ENCODE measurements around the gene ENPP1. TPM values are rescaled to one million over a fixed set of nuclear protein-coding genes. Genes with fewer than 3 reads are reported as not detected.

Gene ENPP1
- total RNA-seq, 1 experiment from 2014 or later, result 2.8 TPM

DNA sequence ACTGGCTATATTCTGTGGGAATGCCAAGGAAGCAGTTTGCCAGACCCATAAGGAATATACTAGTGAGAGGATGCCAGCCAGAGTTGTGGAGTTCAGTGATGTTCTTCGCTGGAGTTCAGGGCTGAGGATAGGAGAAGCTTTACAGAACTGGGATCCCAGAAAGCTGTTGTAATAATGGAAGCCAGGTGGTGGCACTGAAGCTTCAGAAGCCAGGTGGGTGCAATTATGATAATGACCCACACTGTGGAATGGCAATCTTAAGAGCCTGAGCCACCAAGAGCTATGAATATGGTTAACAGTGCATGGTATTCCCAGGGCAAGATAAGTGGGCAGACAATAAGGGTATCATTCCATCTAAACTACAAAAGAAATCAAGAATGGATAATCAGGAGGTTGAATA, 25.1 kb upstream of the ENPP1 start:
- DNase-seq (ENCODE audit: unreplicated experiment), result peak; percentile 23
- no peaks in the 10 kb centered on the region for H3K36me3 Mint-ChIP-seq (ENCODE audit: insufficient read depth, unreplicated experiment)
- no peak overlapping the region for H3K4me3 Mint-ChIP-seq (ENCODE audit: unreplicated experiment)
- POLR2A ChIA-PET, result no interaction called here
- intact Hi-C loops (cut with micrococcal nuclease), result loop anchor here (1.0 kb wide), 1 partner anchor 128 kb away; no protein-coding TSS in a partner anchor
- no peaks in the 10 kb centered on the region for H3K9me3 Mint-ChIP-seq (ENCODE audit: unreplicated experiment)
- no TSS peak for BruUV-seq (replicated peaks)
- TF ChIP-seq, protein P1, sequence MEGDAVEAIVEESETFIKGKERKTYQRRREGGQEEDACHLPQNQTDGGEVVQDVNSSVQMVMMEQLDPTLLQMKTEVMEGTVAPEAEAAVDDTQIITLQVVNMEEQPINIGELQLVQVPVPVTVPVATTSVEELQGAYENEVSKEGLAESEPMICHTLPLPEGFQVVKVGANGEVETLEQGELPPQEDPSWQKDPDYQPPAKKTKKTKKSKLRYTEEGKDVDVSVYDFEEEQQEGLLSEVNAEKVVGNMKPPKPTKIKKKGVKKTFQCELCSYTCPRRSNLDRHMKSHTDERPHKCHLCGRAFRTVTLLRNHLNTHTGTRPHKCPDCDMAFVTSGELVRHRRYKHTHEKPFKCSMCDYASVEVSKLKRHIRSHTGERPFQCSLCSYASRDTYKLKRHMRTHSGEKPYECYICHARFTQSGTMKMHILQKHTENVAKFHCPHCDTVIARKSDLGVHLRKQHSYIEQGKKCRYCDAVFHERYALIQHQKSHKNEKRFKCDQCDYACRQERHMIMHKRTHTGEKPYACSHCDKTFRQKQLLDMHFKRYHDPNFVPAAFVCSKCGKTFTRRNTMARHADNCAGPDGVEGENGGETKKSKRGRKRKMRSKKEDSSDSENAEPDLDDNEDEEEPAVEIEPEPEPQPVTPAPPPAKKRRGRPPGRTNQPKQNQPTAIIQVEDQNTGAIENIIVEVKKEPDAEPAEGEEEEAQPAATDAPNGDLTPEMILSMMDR (IDR thresholded peaks at IDR 0.05; ENCODE audit: unreplicated experiment), result no peak
- H3K27me3 Mint-ChIP-seq (ENCODE audit: insufficient read depth, unreplicated experiment), result no peaks in the 10 kb centered on the region
- CTCF ChIA-PET, result interaction anchor here (0.5 to 3.3 kb wide), 10 partner anchors 9 to 1041 kb away, joined by 3 to 33 read pairs (median 5); no protein-coding TSS in a partner anchor
- H3K27ac Mint-ChIP-seq (ENCODE audit: low read depth, unreplicated experiment), result no peak overlapping the region
- H3K4me1 Mint-ChIP-seq (ENCODE audit: insufficient read depth, unreplicated experiment), result no peaks in the 10 kb centered on the region

DNA sequence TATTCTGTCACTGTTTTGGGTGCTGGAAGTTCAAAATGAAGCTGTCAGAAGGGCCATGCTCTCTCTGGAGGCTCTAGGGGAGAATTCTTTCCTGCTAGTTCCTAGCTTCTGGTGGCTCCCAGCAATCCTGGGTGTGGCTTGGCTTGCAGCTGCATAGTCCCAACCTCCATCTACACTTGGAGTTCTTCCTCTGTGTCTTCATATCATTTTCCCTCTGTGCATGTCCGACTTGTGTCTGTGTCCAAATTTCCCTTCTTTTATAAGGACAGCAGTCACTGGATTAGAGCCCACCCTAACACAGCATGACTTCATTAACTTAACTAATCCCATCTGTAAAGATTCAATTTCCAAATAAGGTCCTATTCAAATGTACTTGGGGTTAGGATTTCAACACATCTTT, 23.3 kb upstream of the ENPP1 start:
- no peaks in the 10 kb centered on the region for H3K27me3 Mint-ChIP-seq (ENCODE audit: insufficient read depth, unreplicated experiment)
- BruUV-seq (replicated peaks), result no TSS peak
- ChIA-PET CTCF (interaction anchor here (0.6 to 2.9 kb wide), 6 partner anchors 11 to 130 kb away, joined by 3 to 12 read pairs (median 8); no protein-coding TSS in a partner anchor), POLR2A (no interaction called here)
- no peaks in the 10 kb centered on the region for H3K9me3 Mint-ChIP-seq (ENCODE audit: unreplicated experiment)
- TF ChIP-seq, protein P1 (IDR thresholded peaks at IDR 0.05; ENCODE audit: unreplicated experiment), result no peak
- no peak overlapping the region for H3K4me3 Mint-ChIP-seq (ENCODE audit: unreplicated experiment)
- H3K4me1 Mint-ChIP-seq (ENCODE audit: insufficient read depth, unreplicated experiment), result no peaks in the 10 kb centered on the region
- no peak overlapping the region for H3K27ac Mint-ChIP-seq (ENCODE audit: low read depth, unreplicated experiment)
- intact Hi-C loops (cut with micrococcal nuclease), result no loop called here
- DNase-seq (ENCODE audit: unreplicated experiment), result no peak
- no peaks in the 10 kb centered on the region for H3K36me3 Mint-ChIP-seq (ENCODE audit: insufficient read depth, unreplicated experiment)

DNA sequence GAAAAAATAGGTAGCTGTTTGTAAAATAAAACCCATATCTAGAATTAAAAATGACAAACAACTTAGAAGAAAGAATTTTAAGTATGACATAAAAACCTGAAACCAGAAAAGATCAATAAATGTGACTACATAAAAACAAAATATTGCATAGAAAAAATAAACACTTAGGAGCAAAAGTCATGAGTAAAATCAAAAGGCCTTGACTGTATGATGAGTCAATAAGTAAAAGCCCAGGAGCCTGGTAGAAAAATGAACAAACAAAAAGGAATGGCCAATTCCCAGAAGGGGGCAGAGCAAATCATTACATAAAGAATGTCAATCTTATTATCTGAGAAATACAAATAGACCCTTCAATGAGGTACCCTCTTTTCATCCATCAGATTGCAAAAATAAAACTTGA, 20.7 kb upstream of the ENPP1 start:
- TF ChIP-seq, protein P1 (IDR thresholded peaks at IDR 0.05; ENCODE audit: unreplicated experiment), result no peak
- Mint-ChIP-seq H3K27ac (ENCODE audit: low read depth, unreplicated experiment) (no peak overlapping the region), H3K27me3 (ENCODE audit: insufficient read depth, unreplicated experiment) (no peaks in the 10 kb centered on the region), H3K4me3 (ENCODE audit: unreplicated experiment) (no peak overlapping the region), H3K9me3 (ENCODE audit: unreplicated experiment) (no peaks in the 10 kb centered on the region), H3K4me1 (ENCODE audit: insufficient read depth, unreplicated experiment) (no peaks in the 10 kb centered on the region), H3K36me3 (ENCODE audit: insufficient read depth, unreplicated experiment) (no peaks in the 10 kb centered on the region)
- no peak for DNase-seq (ENCODE audit: unreplicated experiment)
- ChIA-PET CTCF (no interaction called here), POLR2A (interaction anchor here (1.1 kb wide), 1 partner anchor 14 kb away, joined by 3 read pairs; no protein-coding TSS in a partner anchor)
- intact Hi-C loops (cut with micrococcal nuclease), result no loop called here
- BruUV-seq (replicated peaks), result no TSS peak

DNA sequence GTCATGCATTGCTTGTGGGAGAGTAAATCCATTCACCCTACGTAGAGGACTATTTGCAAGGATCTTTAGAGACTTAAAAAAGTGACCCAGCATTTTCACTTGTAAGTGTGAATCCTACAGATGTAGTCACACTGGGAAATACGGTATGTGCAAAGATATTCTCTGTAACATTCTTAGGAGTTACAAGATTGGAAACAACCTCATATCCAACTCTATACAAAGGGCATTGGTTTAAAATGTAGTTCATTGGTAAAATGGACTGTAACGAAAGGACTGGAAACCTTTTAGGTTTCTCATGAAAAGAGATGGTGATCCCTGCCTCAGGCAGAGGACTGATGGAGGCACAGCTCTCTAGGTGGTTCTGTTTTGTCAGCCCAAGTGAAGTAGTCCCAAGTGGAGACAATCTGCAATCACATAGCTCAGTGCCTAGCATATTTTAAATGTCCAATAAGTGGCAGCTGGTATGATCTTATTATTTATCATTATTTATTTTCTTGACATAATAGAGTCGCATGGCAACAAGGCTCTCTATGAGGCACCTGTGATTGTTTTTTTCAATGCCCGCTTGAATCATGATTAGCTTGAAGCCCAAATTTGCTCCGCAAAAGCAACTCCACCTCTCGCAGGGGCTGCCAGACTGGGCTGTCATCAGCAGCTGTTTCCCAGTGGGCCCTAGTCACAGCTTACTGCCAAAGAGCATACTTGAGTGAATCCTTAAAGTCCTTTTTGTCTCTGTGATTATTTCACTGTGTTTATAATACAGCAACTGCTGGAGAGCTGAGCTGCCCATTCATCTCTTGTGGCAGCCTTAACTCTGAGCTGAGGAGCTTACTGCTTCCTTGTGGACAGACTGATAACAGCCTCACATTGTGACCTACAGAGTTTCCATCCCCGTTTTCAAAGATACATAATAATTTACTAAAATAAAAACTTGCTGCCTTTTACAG, 19.8 kb upstream of the ENPP1 start:
- Mint-ChIP-seq H3K9me3 (ENCODE audit: unreplicated experiment) (no peaks in the 10 kb centered on the region), H3K4me3 (ENCODE audit: unreplicated experiment) (no peak overlapping the region), H3K27ac (ENCODE audit: low read depth, unreplicated experiment) (no peak overlapping the region), H3K27me3 (ENCODE audit: insufficient read depth, unreplicated experiment) (no peaks in the 10 kb centered on the region), H3K36me3 (ENCODE audit: insufficient read depth, unreplicated experiment) (no peaks in the 10 kb centered on the region), H3K4me1 (ENCODE audit: insufficient read depth, unreplicated experiment) (no peaks in the 10 kb centered on the region)
- CTCF ChIA-PET, result interaction anchor here (0.6 to 1.2 kb wide), 5 partner anchors 37 to 127 kb away, joined by 3 to 4 read pairs (median 3); no protein-coding TSS in a partner anchor
- TF ChIP-seq, protein P1 (IDR thresholded peaks at IDR 0.05; ENCODE audit: unreplicated experiment), result no peak
- DNase-seq (ENCODE audit: unreplicated experiment), result no peak
- POLR2A ChIA-PET, result no interaction called here
- BruUV-seq (replicated peaks), result no TSS peak
- intact Hi-C loops (cut with micrococcal nuclease), result no loop called here

Data from MCF 10A (cell line).